GM19035 (cell line): ENCODE measurements around the gene HASPIN.
"Not testable (repeated sequence)": the region's sequence is repeated elsewhere in the genome, so short reads cannot be mapped to it uniquely, and the experiment has no call there.

Source experiments
- ATAC-seq: cut with Tn5 transposase; IDR thresholded peaks from one replicate; pipeline ENCODE4 v1.9.1; 2021; ENCODE audit not compliant: unreplicated experiment

Gene HASPIN

GRCh38 chr17:3695723-3696411 is 27.8 kb upstream of the HASPIN start, which contains the start of gene P2RX5:
TSS of gene P2RX5 (minus strand) at chr17:3696155. CDS start at chr17:3696005, 150 bp downstream.
- ATAC-seq, result peak; percentile 37

- ATAC-seq, result no peak
These were observed 26.6 kb upstream of the HASPIN start for GRCh38 chr17:3697103-3697476.

GRCh38 chr17:3698139-3698538 is 25.6 kb upstream of the HASPIN start:
- ATAC-seq, result no peak

GRCh38 chr17:3699951-3700350 is 23.8 kb upstream of the HASPIN start:
- ATAC-seq, result no peak

- ATAC-seq, result not testable (repeated sequence)
These were observed 21.6 kb upstream of the HASPIN start for GRCh38 chr17:3702041-3702539.

- ATAC-seq, result no peak
These were observed 18.6 kb upstream of the HASPIN start for GRCh38 chr17:3704931-3705717.

GRCh38 chr17:3705718-3705984 is 18.1 kb upstream of the HASPIN start:
- not testable (repeated sequence) for ATAC-seq

- no peak for ATAC-seq
These were observed 15.3 kb upstream of the HASPIN start for GRCh38 chr17:3708366-3708765.

- ATAC-seq, result peak; percentile 89
These were observed 12.7 kb upstream of the HASPIN start for GRCh38 chr17:3710951-3711383.

GRCh38 chr17:3712811-3713463 is 10.8 kb upstream of the HASPIN start:
- no peak for ATAC-seq

GRCh38 chr17:3715296-3715695 is 8.4 kb upstream of the HASPIN start:
- ATAC-seq, result no peak

GRCh38 chr17:3718201-3718600 is 5.5 kb upstream of the HASPIN start:
- ATAC-seq, result no peak

- ATAC-seq, result no peak
These were observed 4.4 kb upstream of the HASPIN start for GRCh38 chr17:3719265-3719664.

GRCh38 chr17:3722716-3723115 is 987 bp upstream of the HASPIN start:
- ATAC-seq, result no peak

- no peak for ATAC-seq
These were observed 531 bp upstream of the HASPIN start for GRCh38 chr17:3723188-3723555.

- ATAC-seq, result no peak
These were observed 825 bp downstream of the HASPIN start for GRCh38 chr17:3724378-3725077.

- ATAC-seq, result no peak
These were observed 3.3 kb downstream of the HASPIN start for GRCh38 chr17:3727041-3727440.

GRCh38 chr17:3728099-3728498 is 4.4 kb downstream of the HASPIN start:
- not testable (repeated sequence) for ATAC-seq

- no peak for ATAC-seq
These were observed 6.2 kb downstream of the HASPIN start for GRCh38 chr17:3729881-3730280.

- no peak for ATAC-seq
These were observed 7.3 kb downstream of the HASPIN start for GRCh38 chr17:3730881-3731429.

GRCh38 chr17:3732210-3732621 is 8.5 kb downstream of the HASPIN start:
- ATAC-seq, result no peak
